ELR (cell line): Measurements from ENCODE around the gene RNF213.

Source experiments
- DNase-seq: peaks from one replicate; pipeline ENCODE4 v3.0.0-alpha.2; 2015; ENCODE audit warnings: low read depth

RNF213 gene

GRCh38 chr17:80372922-80373570, 112.4 kb downstream of the RNF213 start:
- no peak for DNase-seq

GRCh38 chr17:80374039-80374731, 113.5 kb downstream of the RNF213 start:
- DNase-seq: no peak

- no peak for DNase-seq
Observed at GRCh38 chr17:80374732-80375585, 114.3 kb downstream of the RNF213 start.

- no peak for DNase-seq
Observed at GRCh38 chr17:80376531-80376930, 115.9 kb downstream of the RNF213 start.

GRCh38 chr17:80377798-80378197, 117.1 kb downstream of the RNF213 start:
- DNase-seq: no peak

GRCh38 chr17:80379348-80379747, 118.7 kb downstream of the RNF213 start:
- DNase-seq: no peak

- DNase-seq: no peak
Observed at GRCh38 chr17:80380068-80380467, 119.4 kb downstream of the RNF213 start.

GRCh38 chr17:80380555-80381002, 119.9 kb downstream of the RNF213 start:
- no peak for DNase-seq

- DNase-seq: no peak
Observed at GRCh38 chr17:80381416-80381923, 120.8 kb downstream of the RNF213 start.

- no peak for DNase-seq
Observed at GRCh38 chr17:80382446-80382845, 121.8 kb downstream of the RNF213 start.

- DNase-seq: no peak
Observed at GRCh38 chr17:80382956-80383355, 122.3 kb downstream of the RNF213 start.

- DNase-seq: no peak
Observed at GRCh38 chr17:80384078-80384960, 123.7 kb downstream of the RNF213 start.

- no peak for DNase-seq
Observed at GRCh38 chr17:80385046-80385445, 124.4 kb downstream of the RNF213 start.

GRCh38 chr17:80386341-80386740, 125.7 kb downstream of the RNF213 start:
- no peak for DNase-seq

- no peak for DNase-seq
Observed at GRCh38 chr17:80387071-80387470, 126.4 kb downstream of the RNF213 start.

- no peak for DNase-seq
Observed at GRCh38 chr17:80388175-80388574, 127.5 kb downstream of the RNF213 start.

- no peak for DNase-seq
Observed at GRCh38 chr17:80388601-80389000, 127.9 kb downstream of the RNF213 start.

- no peak for DNase-seq
Observed at GRCh38 chr17:80389011-80389995, 128.7 kb downstream of the RNF213 start.

- no peak for DNase-seq
Observed at GRCh38 chr17:80393241-80393890, 132.7 kb downstream of the RNF213 start.

GRCh38 chr17:80393961-80394360, 133.3 kb downstream of the RNF213 start:
- no peak for DNase-seq
